NT2/D1 (cell line): Measurements from ENCODE around the gene SCAF4.

Experiments
- DNase-seq: peaks from one replicate; pipeline ENCODE4 v3.0.0-alpha.2; 2011; ENCODE audit warnings: low read depth, low spot score
- H3K27me3 ChIP-seq: 2 replicates; pipeline ENCODE4 v1.6.0; 2011; ENCODE audit warnings: mild to moderate bottlenecking; ENCODE audit not compliant: insufficient read length, insufficient read depth
- H3K36me3 ChIP-seq: 2 replicates; pipeline ENCODE4 v1.6.1; 2011; ENCODE audit warnings: mild to moderate bottlenecking, low read length, mixed read lengths; ENCODE audit not compliant: insufficient read depth, insufficient read length
- H3K4me1 ChIP-seq: 2 replicates; pipeline ENCODE4 v1.5.1; 2011; ENCODE audit not compliant: insufficient read depth, insufficient read length
- H3K4me3 ChIP-seq: 2 replicates; pipeline ENCODE4 v1.5.1; 2011; ENCODE audit warnings: low read depth; ENCODE audit not compliant: insufficient read length
- H3K9ac ChIP-seq: 2 replicates; pipeline ENCODE4 v1.6.0; 2011; ENCODE audit warnings: low read depth; ENCODE audit not compliant: insufficient read length
- H3K9me3 ChIP-seq: 2 replicates; pipeline ENCODE4 v1.5.1; 2011; ENCODE audit warnings: mild to moderate bottlenecking, low read length; ENCODE audit not compliant: insufficient read depth
- SUZ12 ChIP-seq: IDR thresholded peaks from 2 replicates; pipeline ENCODE4 v1.6.1; 2011; ENCODE audit not compliant: insufficient read length, insufficient read depth; ENCODE audit errors: extremely low read depth
- YY1 ChIP-seq: IDR thresholded peaks from 2 replicates; pipeline ENCODE4 v1.6.1; 2011; ENCODE audit not compliant: insufficient read length, insufficient read depth
- ZNF274 ChIP-seq: IDR thresholded peaks from 2 replicates; pipeline ENCODE4 v1.6.1; 2011; ENCODE audit warnings: mild to moderate bottlenecking, low read depth, low read length

The SCAF4 gene

GRCh38 chr21:31629972-31630711 is 101.8 kb downstream of the SCAF4 start:
- 0 out of 2 replicates have a peak, but pooled peaks cover 6% of the 10 kb centered on the region for H3K9me3 ChIP-seq
- no peaks in the 10 kb centered on the region for H3K4me1 ChIP-seq
- no peaks in the 10 kb centered on the region for H3K36me3 ChIP-seq
- H3K27me3 ChIP-seq, result no peaks in the 10 kb centered on the region
- no peak overlapping the region for H3K9ac ChIP-seq
- TF ChIP-seq YY1 (no peak), ZNF274 (no peak), SUZ12 (no peak)
- DNase-seq, result no peak
- no peak overlapping the region for H3K4me3 ChIP-seq

- H3K4me3 ChIP-seq, result no peak overlapping the region
- no peaks in the 10 kb centered on the region for H3K4me1 ChIP-seq
- H3K36me3 ChIP-seq, result no peaks in the 10 kb centered on the region
- no peaks in the 10 kb centered on the region for H3K27me3 ChIP-seq
- no peak overlapping the region for H3K9ac ChIP-seq
- no peak for TF ChIP-seq YY1
- TF ChIP-seq SUZ12, result no peak
- no peak for TF ChIP-seq ZNF274
- no peaks in the 10 kb centered on the region for H3K9me3 ChIP-seq
- no peak for DNase-seq
Measured at GRCh38 chr21:31624961-31625491, 106.9 kb downstream of the SCAF4 start.

- H3K4me3 ChIP-seq, result no peak overlapping the region
- H3K27me3 ChIP-seq, result no peaks in the 10 kb centered on the region
- H3K9me3 ChIP-seq, result no peaks in the 10 kb centered on the region
- H3K36me3 ChIP-seq, result no peaks in the 10 kb centered on the region
- no peak for TF ChIP-seq YY1
- no peak for TF ChIP-seq ZNF274
- TF ChIP-seq SUZ12, result no peak
- no peak for DNase-seq
- no peaks in the 10 kb centered on the region for H3K4me1 ChIP-seq
- H3K9ac ChIP-seq, result no peak overlapping the region
Measured at GRCh38 chr21:31624181-31624580, 107.7 kb downstream of the SCAF4 start.

- Histone ChIP-seq H3K9ac (no peak overlapping the region), H3K27me3 (no peaks in the 10 kb centered on the region), H3K9me3 (no peaks in the 10 kb centered on the region), H3K4me1 (no peaks in the 10 kb centered on the region), H3K36me3 (no peaks in the 10 kb centered on the region), H3K4me3 (no peak overlapping the region)
- no peak for DNase-seq
- TF ChIP-seq ZNF274 (no peak), SUZ12 (no peak), YY1 (no peak)
Measured at GRCh38 chr21:31623664-31624063, 108.3 kb downstream of the SCAF4 start.

- no peaks in the 10 kb centered on the region for H3K4me1 ChIP-seq
Measured at GRCh38 chr21:31622397-31622796, 109.5 kb downstream of the SCAF4 start.

More at GRCh38 chr21:31622397-31622796, 109.5 kb downstream of the SCAF4 start:
- H3K4me3 ChIP-seq, result no peak overlapping the region
- no peak for TF ChIP-seq SUZ12
- TF ChIP-seq YY1, result no peak
- TF ChIP-seq ZNF274, result no peak
- no peaks in the 10 kb centered on the region for H3K9me3 ChIP-seq
- no peaks in the 10 kb centered on the region for H3K27me3 ChIP-seq
- H3K36me3 ChIP-seq, result no peaks in the 10 kb centered on the region
- no peak overlapping the region for H3K9ac ChIP-seq
- DNase-seq, result no peak
